ENCODE results near the gene ZNF609.

The ZNF609 gene

DNA sequence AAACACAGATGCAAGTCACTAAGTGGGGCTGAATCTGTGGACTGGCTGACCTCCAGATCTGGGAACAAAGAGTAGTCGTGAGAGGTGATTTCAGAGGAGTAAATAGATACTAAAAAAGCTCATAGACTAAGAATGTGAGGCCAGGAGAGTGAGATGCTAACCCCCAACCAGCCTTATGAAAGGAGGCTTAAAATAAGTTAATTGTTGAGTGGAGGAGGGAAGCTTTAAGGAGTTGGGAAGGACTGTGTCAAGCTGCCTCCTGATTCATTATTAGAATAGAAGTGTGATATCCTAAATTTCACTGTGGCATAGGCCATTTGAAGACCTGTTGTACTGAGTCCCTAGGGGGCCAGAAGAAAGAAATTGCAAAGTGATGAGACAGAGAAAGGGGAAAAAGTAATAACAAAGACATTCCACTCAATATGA lies 207.4 kb downstream of the ZNF609 start:
- POLR2A ChIA-PET: no interaction called here
- DNase-seq (ENCODE audit: extremely low spot score): no peak
- TF ChIP-seq, protein P1, sequence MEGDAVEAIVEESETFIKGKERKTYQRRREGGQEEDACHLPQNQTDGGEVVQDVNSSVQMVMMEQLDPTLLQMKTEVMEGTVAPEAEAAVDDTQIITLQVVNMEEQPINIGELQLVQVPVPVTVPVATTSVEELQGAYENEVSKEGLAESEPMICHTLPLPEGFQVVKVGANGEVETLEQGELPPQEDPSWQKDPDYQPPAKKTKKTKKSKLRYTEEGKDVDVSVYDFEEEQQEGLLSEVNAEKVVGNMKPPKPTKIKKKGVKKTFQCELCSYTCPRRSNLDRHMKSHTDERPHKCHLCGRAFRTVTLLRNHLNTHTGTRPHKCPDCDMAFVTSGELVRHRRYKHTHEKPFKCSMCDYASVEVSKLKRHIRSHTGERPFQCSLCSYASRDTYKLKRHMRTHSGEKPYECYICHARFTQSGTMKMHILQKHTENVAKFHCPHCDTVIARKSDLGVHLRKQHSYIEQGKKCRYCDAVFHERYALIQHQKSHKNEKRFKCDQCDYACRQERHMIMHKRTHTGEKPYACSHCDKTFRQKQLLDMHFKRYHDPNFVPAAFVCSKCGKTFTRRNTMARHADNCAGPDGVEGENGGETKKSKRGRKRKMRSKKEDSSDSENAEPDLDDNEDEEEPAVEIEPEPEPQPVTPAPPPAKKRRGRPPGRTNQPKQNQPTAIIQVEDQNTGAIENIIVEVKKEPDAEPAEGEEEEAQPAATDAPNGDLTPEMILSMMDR (IDR thresholded peaks at IDR 0.05; ENCODE audit: control extremely low read depth, extremely low read depth, low read depth, missing control alignments): no peak
- CTCF ChIA-PET: interaction anchor here (0.9 to 1.5 kb wide), 4 partner anchors 12 to 18 kb away, joined by 3 to 4 read pairs (median 3); no protein-coding TSS in a partner anchor

DNA sequence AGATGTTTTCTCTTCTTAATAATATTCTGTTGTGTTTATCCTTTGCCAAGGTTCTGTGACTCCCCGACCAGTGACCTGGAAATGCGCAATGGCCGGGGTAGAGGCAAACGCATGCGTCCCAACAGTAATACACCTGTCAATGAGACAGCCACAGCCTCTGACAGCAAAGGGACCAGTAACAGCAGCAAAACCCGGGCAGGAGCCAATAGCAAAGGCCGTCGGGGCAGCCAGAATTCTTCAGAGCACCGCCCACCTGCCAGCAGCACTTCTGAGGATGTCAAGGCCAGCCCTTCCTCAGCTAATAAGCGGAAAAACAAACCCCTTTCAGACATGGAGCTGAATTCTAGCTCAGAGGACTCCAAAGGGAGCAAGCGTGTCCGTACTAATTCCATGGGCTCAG lies 213.5 kb downstream of the ZNF609 start:
- no peak for DNase-seq (ENCODE audit: extremely low spot score)
- TF ChIP-seq, protein P1 (IDR thresholded peaks at IDR 0.05; ENCODE audit: control extremely low read depth, extremely low read depth, low read depth, missing control alignments): no peak
- ChIA-PET CTCF (interaction anchor here (0.7 to 2.6 kb wide), 8 partner anchors 8 to 54 kb away, joined by 3 to 17 read pairs (median 4); no protein-coding TSS in a partner anchor), POLR2A (no interaction called here)

DNA sequence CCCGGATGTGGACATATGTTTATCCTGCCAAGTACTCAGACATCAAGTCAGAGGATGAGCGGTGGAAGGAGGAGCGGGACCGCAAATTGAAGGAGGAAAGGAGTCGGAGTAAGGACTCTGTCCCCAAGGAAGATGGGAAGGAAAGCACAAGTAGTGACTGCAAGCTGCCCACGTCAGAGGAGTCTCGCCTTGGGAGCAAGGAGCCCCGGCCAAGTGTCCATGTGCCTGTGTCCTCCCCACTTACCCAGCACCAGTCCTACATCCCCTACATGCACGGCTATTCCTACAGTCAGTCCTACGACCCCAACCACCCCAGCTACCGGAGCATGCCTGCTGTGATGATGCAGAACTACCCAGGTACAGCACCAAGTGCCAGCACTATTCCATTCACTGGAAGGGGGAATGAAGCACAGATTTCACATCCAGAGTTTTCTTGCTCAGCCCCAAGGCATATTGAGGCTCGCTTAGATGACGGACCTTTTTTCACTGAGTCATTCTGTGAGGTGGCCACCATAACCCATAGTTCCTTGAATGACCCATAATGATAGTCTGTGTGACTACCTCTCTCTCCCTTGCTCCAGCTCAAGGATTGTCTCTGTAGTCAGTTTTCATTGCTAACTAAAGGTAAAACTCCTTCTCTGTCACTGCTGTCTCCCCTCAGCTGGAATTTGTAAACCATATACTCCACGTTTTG lies 217.9 kb downstream of the ZNF609 start:
- DNase-seq (ENCODE audit: extremely low spot score): no peak
- CTCF ChIA-PET: interaction anchor here (1.9 kb wide), 2 partner anchors 9 to 13 kb away, joined by 8 to 9 read pairs; no protein-coding TSS in a partner anchor
- POLR2A ChIA-PET: interaction anchor here (0.6 kb wide), 1 partner anchor 169 kb away, joined by 3 read pairs; no protein-coding TSS in a partner anchor
- TF ChIP-seq, protein P1 (IDR thresholded peaks at IDR 0.05; ENCODE audit: control extremely low read depth, extremely low read depth, low read depth, missing control alignments): no peak

DNA sequence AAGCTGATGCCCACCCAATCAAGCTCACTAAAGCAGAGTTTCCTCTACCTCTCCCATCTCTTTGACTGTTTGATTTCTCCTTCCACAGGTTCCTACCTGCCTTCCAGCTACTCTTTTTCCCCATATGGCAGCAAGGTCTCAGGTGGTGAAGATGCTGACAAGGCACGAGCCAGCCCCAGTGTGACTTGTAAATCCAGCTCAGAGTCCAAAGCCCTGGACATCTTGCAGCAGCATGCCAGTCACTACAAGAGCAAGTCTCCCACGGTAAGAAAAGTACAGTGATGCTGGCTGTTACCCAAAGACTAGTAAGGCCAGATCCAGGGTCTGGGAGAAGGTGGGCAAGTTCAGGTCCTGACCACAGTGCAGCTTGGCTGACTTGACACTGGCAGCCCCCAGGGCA lies 219.7 kb downstream of the ZNF609 start:
- TF ChIP-seq, protein P1 (IDR thresholded peaks at IDR 0.05; ENCODE audit: control extremely low read depth, extremely low read depth, low read depth, missing control alignments): no peak
- POLR2A ChIA-PET: no interaction called here
- CTCF ChIA-PET: interaction anchor here (0.7 to 4.6 kb wide), 7 partner anchors 9 to 176 kb away, joined by 3 to 34 read pairs (median 4); no protein-coding TSS in a partner anchor
- DNase-seq (ENCODE audit: extremely low spot score): no peak

DNA sequence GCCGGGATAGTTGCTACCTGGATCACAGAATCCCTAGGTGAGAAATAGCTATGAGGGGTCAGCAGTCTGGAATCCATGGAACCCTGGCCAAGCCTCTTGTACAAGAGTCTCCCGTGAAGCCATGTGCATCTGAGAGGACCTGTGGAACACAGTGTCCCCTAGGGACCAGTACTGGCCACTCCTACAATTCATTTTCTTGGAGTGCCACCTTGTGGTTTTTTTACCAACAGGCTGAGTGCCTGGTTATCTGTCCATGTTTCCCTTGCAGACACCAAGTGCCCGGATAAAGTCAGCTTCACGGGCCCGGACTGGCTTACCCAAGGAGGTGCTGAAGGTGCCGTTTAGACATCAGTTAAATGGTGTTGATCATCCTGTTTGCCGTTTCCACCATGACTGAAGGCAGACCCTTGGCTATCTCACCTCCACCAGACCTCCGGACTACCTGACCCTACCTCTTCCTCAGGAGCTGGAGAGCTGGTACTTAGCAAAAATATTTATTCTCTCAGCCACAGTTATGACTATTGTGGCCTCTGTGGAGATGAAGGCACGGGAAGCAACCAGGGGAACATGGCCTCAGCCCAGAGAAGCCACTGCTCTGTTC lies 221.1 kb downstream of the ZNF609 start:
- ChIA-PET POLR2A (no interaction called here), CTCF (interaction anchor here (1.0 to 6.2 kb wide), 11 partner anchors 8 to 218 kb away, joined by 3 to 46 read pairs (median 5); no protein-coding TSS in a partner anchor)
- DNase-seq (ENCODE audit: extremely low spot score): peak; percentile 58
- TF ChIP-seq, protein P1 (IDR thresholded peaks at IDR 0.05; ENCODE audit: control extremely low read depth, extremely low read depth, low read depth, missing control alignments): peak; percentile 54

DNA sequence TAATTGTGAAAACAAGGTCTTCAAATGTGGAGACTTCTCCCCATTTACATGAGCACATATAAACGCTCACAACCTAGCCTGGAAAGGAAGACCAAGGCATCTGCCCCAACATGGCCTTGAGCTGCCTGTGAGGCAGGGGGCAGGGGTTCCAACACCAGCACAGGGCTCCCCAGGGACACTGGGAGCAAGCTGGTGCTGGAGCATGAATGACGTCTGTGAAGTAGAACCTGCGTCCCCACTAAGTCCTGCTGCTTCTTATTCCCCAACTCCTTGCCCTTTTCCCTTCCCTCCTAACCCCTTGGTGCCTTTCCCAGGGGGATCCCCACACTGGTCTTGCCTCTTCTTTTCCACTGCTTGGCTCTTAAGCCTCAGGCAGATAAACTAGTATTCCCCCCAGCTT lies 221.9 kb downstream of the ZNF609 start:
- ChIA-PET CTCF (interaction anchor here (1.0 to 6.2 kb wide), 13 partner anchors 9 to 219 kb away, joined by 3 to 62 read pairs (median 5); no protein-coding TSS in a partner anchor), POLR2A (no interaction called here)

More for the DNA sequence above, 221.9 kb downstream of the ZNF609 start:
- DNase-seq (ENCODE audit: extremely low spot score): no peak
- TF ChIP-seq, protein P1 (IDR thresholded peaks at IDR 0.05; ENCODE audit: control extremely low read depth, extremely low read depth, low read depth, missing control alignments): no peak

Measured in GM10248 (cell line).